ENCODE data around the gene STX10. TPM values are rescaled to one million over a fixed set of nuclear protein-coding genes. Genes with fewer than 3 reads are reported as not detected.

STX10 gene
- total RNA-seq, 1 experiment from 2014 or later = 37.9 TPM

DNA sequence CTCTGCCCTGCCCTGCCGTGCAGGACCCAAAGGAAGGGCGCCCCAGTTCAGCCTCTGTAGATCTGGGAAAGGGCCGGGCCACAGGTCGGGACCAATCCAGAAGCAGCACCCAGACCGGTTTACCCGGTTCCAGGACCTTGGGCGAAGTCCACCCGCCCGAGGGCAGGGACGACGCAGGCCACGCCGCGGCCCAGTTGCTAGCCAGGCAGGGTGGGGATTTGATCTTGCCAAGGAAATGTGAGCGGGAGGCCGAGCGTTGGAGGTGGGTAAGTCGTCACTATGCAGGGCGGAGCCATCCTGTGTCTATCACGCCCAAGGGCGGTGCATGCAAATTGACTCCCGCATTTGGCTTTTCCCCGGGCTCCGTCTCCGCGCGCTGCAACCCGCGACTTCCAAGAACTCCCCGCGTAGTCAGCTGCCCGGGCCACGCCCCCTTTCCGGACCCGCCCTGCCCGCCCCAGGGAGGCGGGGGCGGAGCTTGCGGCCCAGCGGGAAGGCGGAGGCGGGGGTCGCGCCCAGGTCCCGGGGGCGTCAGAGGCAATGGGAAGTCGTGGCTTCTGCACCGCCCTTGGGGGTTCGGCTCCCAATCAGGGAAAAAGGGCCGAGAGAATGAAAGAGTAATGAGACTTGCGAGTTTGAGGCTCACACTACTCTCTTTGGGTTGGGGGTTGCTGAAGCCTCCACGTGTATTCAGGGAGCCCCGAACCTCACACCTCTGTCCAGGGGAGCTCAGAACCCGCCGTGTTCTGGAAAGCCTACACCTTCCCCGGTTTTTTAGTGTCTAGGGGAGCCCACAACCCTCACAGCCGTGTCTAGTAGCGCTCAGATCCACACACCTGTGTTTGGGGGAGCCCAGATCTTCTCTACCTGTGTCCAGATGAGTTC is 12.8 kb upstream of the STX10 start:
- BruUV-seq (replicated peaks) = no TSS peak
- POLR2A ChIA-PET = interaction anchor here (0.6 to 7.2 kb wide), 11 partner anchors 8 to 1363 kb away, joined by 3 to 101 read pairs (median 4); partner anchors contain the start of genes DNAJB1, GCDH, IER2 and NACC1
- Mint-ChIP-seq H3K27ac (ENCODE audit: low read depth, unreplicated experiment) (peak overlapping the region; percentile 85), H3K36me3 (ENCODE audit: insufficient read depth, unreplicated experiment) (no peaks in the 10 kb centered on the region), H3K9me3 (ENCODE audit: unreplicated experiment) (no peaks in the 10 kb centered on the region), H3K27me3 (ENCODE audit: insufficient read depth, unreplicated experiment) (no peaks in the 10 kb centered on the region), H3K4me3 (ENCODE audit: unreplicated experiment) (peak overlapping the region; percentile 62), H3K4me1 (ENCODE audit: insufficient read depth, unreplicated experiment) (peaks cover 22% of the 10 kb centered on the region)
- intact Hi-C loops (cut with micrococcal nuclease) = loop anchor here (1.0 to 5.0 kb wide), 2 partner anchors 8 to 1364 kb away; partner anchors contain the start of gene TECR
- TF ChIP-seq, protein P1, sequence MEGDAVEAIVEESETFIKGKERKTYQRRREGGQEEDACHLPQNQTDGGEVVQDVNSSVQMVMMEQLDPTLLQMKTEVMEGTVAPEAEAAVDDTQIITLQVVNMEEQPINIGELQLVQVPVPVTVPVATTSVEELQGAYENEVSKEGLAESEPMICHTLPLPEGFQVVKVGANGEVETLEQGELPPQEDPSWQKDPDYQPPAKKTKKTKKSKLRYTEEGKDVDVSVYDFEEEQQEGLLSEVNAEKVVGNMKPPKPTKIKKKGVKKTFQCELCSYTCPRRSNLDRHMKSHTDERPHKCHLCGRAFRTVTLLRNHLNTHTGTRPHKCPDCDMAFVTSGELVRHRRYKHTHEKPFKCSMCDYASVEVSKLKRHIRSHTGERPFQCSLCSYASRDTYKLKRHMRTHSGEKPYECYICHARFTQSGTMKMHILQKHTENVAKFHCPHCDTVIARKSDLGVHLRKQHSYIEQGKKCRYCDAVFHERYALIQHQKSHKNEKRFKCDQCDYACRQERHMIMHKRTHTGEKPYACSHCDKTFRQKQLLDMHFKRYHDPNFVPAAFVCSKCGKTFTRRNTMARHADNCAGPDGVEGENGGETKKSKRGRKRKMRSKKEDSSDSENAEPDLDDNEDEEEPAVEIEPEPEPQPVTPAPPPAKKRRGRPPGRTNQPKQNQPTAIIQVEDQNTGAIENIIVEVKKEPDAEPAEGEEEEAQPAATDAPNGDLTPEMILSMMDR (IDR thresholded peaks at IDR 0.05; ENCODE audit: unreplicated experiment) = no peak
- peak; percentile 99 for DNase-seq (ENCODE audit: unreplicated experiment)
- CTCF ChIA-PET = interaction anchor here (0.5 to 1.5 kb wide), 6 partner anchors 10 to 180 kb away, joined by 3 to 6 read pairs (median 3); partner anchors contain the start of genes IER2 and STX10

DNA sequence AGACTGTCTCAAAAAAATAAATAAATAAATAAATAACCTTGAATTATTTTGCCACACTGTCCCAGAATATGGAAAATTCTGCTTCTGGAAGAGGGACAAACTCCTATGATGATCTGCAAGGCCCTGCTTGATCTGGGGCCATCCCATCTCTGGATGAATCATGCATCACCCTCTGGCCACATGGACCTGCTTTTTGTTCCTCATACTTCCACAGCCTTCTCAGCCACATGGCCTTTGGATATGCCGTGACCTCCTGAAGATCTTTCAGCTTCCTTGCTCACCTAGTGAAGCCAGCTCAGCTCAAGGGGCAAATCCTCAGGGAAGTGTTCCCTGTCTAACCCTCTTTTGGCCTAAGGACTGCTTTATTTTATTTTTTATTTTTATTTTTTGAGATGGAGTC is 10.4 kb upstream of the STX10 start:
- Mint-ChIP-seq H3K36me3 (ENCODE audit: insufficient read depth, unreplicated experiment) (peaks cover 6% of the 10 kb centered on the region), H3K4me3 (ENCODE audit: unreplicated experiment) (no peak overlapping the region), H3K27me3 (ENCODE audit: insufficient read depth, unreplicated experiment) (no peaks in the 10 kb centered on the region), H3K9me3 (ENCODE audit: unreplicated experiment) (no peaks in the 10 kb centered on the region), H3K4me1 (ENCODE audit: insufficient read depth, unreplicated experiment) (peaks cover 15% of the 10 kb centered on the region), H3K27ac (ENCODE audit: low read depth, unreplicated experiment) (no peak overlapping the region)
- no TSS peak for BruUV-seq (replicated peaks)
- POLR2A ChIA-PET = interaction anchor here (0.9 kb wide), 1 partner anchor 100 kb away, joined by 3 read pairs; no protein-coding TSS in a partner anchor
- CTCF ChIA-PET = interaction anchor here (0.6 to 1.2 kb wide), 2 partner anchors 10 to 102 kb away, joined by 3 read pairs; no protein-coding TSS in a partner anchor
- TF ChIP-seq, protein P1 (IDR thresholded peaks at IDR 0.05; ENCODE audit: unreplicated experiment) = no peak
- intact Hi-C loops (cut with micrococcal nuclease) = loop anchor here (5.0 kb wide), 1 partner anchor 1367 kb away; the partner anchor contains the start of gene TECR
- DNase-seq (ENCODE audit: unreplicated experiment) = peak; percentile 52

DNA sequence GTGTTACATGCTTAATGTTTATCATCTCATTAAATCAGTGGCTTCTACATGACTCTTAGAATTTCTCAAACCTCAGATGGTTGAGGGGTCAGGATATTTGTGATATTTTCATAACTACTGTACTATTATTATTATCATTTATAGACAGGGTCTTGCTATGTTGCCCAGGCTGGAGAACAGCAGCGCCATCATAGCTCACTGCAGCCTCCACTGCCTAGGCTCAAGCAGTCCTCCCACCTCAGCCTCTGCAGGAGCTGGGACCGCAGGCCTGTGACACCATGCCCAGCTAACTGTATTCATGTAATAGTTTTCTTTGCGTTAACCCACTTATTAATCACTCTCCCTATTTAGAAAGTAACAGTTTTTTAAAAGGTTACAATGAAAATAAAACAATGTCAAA is 9.5 kb upstream of the STX10 start:
- Mint-ChIP-seq H3K36me3 (ENCODE audit: insufficient read depth, unreplicated experiment) (peaks cover 14% of the 10 kb centered on the region), H3K4me1 (ENCODE audit: insufficient read depth, unreplicated experiment) (peaks cover 11% of the 10 kb centered on the region), H3K9me3 (ENCODE audit: unreplicated experiment) (no peaks in the 10 kb centered on the region), H3K4me3 (ENCODE audit: unreplicated experiment) (no peak overlapping the region), H3K27ac (ENCODE audit: low read depth, unreplicated experiment) (no peak overlapping the region), H3K27me3 (ENCODE audit: insufficient read depth, unreplicated experiment) (no peaks in the 10 kb centered on the region)
- TF ChIP-seq, protein P1 (IDR thresholded peaks at IDR 0.05; ENCODE audit: unreplicated experiment) = no peak
- DNase-seq (ENCODE audit: unreplicated experiment) = no peak
- no TSS peak for BruUV-seq (replicated peaks)
- ChIA-PET CTCF (no interaction called here), POLR2A (no interaction called here)
- intact Hi-C loops (cut with micrococcal nuclease) = loop anchor here (5.0 to 10.0 kb wide), 2 partner anchors 75 to 1368 kb away; partner anchors contain the start of gene TECR

Measured in MCF 10A (cell line).